Activated CD4-positive, CD25-positive, alpha-beta regulatory T cell treated with anti-CD3 and anti-CD28 coated beads, Interleukin-2, amount 50 U/mL, for 16 hours (primary cell): ENCODE results near the gene MTHFR.

Source experiments
- DNase-seq: peaks from one replicate; pipeline ENCODE4 v3.0.0-alpha.2; 2020; ENCODE audit warnings: low read depth, low spot score

MTHFR gene

DNA sequence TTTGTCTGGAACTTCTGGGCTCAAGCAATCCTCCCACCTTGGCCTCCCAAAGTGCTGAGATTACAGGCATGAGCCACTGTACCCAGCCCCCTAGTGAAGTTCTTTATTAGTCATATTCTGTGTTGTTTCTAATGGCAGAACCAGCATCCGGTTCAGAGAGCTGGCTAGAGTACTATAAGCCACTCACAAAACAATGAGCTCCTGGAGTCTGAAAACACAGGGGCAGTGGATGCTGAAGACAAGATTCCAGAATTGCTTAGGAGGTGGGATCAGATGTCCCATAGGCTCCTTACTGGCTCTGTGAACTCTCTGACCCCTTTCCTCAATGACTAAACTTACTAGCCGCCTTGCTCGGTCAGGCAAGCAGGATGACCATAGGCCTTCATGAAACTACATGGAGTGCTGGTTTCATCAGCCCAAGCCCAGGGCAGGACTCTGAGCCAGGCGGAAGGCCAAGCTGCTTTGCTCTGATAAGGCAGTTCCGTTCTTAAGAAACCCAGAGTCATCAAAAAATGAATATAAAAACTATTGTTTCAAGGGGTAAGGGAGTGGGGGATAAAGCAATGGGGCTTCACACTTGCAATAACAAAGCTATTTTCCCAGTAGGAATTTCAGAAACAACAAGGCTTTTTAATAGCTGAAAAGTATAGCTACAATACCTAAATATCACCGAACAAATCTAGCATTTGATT is 8.1 kb downstream of the MTHFR start:
- DNase-seq: no peak

GRCh38 chr1:11796036-11796828 is 9.5 kb downstream of the MTHFR start:
- no peak for DNase-seq

DNA sequence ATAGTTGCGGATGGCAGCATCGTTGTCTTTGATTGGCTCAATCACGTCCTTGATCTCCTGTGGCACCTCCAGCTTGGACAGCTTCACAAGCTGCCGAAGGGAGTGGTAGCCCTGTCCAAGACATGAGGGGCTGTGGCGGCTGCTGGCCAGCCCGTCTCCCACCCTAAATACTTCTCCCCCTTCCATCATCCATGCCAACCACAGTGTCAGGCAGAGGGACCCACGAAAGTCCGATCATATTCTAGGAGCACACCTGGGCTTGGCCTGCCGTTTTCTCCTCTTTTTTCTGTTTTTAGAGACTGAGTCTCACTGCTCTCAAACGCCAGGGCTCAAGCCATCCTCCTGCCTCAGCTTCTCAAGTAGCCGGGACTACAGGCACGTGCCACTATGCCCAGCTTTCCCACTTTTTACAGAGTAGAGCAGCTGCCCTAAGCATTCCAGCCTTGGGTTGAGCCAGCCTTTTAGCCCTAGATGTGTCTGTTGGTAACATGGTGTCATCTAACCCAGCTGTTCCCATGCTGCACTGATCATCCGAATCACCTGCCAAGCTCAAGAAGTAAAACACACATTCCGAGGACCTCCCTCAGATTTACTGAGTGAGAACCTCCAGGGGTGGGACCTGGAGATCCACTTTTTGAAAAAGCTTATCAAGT is 10.4 kb downstream of the MTHFR start:
- no peak for DNase-seq

- DNase-seq: no peak
These were observed 11.1 kb downstream of the MTHFR start for GRCh38 chr1:11794446-11795237.

DNA sequence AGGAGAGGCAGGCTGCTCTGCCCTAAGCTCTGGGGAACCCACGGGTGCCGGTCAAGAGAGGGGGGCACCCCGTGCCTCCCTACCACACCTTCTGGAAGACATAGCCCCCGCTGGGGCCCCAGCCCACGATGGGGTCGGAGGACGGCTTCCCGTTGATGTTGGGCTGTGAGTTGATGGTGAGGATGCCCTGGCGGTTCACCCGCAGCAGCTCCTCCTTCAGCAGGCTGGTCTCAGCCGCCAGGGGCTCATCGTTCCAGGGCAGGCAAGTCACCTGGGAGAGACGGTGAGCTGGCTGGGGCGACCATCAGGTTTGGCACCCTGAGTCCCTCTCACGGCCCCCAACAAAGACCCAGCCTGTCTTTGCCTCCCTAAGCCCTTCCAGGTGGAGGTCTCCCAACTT is 11.9 kb downstream of the MTHFR start:
- no peak for DNase-seq

DNA sequence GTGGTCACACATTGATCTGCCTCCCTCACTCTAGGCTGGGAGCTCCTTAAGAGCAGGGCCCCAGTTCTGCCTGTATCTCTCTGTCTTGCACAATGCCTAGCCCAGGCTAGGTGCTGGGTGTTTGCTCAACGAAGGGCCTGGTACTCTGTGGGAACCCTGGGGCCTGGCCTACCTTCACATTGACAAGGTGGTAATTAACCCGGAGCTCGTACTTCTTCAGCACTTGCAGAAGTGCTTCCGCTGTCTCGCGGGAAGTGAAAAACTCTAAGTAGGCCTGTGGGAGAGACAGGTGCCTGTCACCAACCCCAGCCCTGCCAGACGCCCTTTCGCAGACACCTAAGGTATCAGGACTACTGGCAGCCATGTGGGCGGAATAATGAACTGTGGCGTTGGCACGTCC is 13.7 kb downstream of the MTHFR start:
- no peak for DNase-seq

- no peak for DNase-seq
These were observed 14.7 kb downstream of the MTHFR start for GRCh38 chr1:11790880-11791715.

- DNase-seq: no peak
These were observed 15.5 kb downstream of the MTHFR start for GRCh38 chr1:11790101-11790879.

GRCh38 chr1:11789126-11790067 is 16.4 kb downstream of the MTHFR start:
- DNase-seq: no peak

DNA sequence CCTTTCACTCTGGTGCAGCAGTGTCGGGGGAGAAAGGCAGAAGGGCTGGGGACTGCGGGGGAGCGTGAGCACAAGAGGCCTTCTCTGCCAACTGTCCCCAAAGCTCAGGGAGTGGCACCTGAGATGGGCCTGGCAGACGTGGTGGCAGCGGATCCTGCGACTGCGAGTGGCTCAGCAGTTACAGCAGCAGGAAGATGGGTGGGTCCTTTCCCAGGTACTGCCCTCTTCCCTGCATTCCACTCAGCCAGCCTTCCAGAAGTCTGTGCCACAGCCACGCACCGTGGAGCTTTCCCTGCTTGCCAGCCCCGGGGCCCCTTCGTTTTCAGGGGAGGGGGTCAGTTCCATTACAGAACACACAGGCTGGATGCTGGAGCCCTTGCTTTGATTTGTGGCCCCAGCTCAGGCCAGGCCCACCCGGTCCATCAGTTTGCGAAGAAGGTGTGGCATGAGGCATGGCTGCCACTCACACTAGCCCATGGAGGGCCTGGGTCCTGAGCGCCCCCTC is 17.2 kb downstream of the MTHFR start:
- DNase-seq: no peak

DNA sequence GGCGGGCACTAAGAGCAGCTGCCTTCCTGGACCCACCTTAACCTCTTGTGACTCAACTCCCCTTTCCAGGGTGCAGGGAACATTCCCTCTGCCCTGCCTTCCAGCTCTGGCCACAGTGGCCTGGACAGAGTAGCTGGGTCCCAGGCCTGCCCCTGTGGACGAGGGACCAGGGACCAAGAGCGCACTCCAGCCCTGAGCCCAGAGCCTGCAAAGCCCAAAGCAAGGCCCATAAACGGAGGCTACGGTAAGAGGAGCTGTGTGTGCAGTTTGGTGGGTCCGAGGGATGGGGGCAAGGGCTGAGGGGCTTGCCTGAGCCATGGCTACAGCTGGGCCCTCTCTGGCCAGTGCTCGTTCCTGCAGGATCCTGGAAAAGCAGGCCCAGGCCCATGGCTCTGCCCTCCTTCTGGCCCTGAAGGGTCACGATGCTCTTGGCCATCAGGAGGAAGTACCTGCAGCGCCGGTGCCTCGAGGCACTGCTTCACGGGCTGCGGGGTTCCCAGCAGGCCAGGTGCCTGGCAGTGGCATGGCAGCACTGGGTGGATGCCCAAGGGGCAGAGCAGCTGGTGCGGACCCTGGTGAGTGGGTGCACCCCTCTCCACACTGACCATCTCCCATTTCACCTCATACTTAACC is 17.8 kb downstream of the MTHFR start:
- no peak for DNase-seq

- no peak for DNase-seq
These were observed 18.4 kb downstream of the MTHFR start for GRCh38 chr1:11787251-11787803.

DNA sequence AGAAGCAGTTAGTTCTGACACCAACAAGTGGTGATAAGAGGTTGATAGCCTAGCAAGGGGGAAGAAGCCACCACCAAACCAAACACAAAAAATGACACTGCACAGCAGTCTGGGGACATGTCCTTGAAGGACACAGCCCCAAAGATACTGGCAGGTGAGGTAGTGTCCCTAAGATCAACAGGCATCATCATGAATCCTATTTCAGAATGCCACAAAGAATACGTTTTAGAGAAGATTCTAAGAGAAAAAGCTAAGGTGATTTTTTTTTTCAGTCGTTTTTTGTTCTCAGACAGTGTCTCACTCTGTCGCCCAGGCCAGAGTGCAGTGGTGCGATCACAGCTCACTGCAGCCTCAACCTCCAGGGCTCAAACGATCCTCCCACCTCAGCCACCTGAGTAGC is 19.6 kb downstream of the MTHFR start:
- no peak for DNase-seq

DNA sequence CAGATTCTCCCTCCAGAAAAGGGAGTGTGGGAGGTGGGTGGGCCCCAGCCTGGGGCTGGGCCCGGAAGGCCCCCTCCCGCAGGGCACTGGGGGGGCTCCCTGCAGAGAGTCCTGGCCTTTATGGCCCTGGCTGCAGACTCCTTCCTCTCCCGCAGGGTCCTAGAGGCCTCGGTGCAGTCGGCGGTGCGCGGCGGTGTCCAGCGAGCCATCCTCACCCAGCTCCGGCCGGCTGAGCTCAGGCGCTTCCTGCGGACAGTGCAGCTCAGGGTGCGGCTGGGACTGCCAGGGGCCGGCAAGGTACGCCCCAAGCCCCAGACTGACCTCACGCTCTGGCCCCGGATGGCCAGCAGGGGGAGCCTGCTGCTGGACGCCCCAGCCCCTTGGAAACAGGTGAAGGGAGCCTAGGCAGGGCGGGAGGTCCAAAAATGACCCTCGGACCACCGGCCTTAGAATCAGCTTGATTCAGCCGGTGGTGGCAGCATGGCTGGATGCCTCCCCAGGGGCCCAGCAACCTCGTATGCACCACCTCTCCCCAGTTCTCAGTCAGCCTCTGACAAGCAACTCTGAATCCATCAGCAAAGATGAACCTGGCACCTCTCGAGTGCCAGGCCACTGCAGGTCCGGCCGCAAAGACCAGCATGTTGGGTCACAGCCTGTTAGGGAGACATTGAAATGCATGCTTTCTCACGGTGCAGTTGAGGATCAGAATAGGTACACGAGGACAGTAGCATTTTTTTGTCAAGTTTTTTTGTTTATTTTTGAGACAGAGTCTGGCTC is 20.6 kb downstream of the MTHFR start:
- DNase-seq: no peak

- no peak for DNase-seq
These were observed 21.3 kb downstream of the MTHFR start for GRCh38 chr1:11784256-11784992.

DNA sequence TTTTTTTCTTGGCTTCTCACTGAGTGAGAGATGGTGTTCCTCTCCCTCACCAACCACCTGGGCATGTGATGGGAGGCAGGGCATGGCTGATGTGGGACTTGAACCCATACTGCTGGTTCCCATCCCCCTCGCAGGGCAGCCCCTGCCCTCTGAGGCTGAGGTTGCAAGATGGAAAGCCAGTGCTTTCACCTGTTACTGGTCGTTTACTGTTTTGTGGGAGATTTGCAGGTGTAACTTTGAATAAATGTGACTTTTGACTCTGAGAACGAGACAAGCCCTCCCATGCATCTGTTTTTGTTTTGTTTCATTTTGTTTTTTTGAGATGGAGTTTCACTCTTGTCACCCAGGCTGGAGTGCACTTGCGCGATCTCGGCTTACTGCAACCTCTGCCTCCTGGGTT is 22.2 kb downstream of the MTHFR start:
- no peak for DNase-seq
